Calu3 (cell line): Measurements from ENCODE around the gene HOXC6. TPM values are rescaled to one million over a fixed set of nuclear protein-coding genes. Genes with fewer than 3 reads are reported as not detected.

Experiments used
- BruUV-seq: library from RNA; stranded (reverse); fragments of 400-500 nt; replicated peaks from 2 replicates; lab custom pipeline; 2021; lab: Mats Ljungman, UMichigan
- CTCF ChIA-PET: fragments of 300-600 bp; sonication (Branson Sonifier 250); formaldehyde crosslinking; loops from one replicate; lab custom pipeline; 2022; ENCODE audit warnings: antibody characterized with exemption; lab: Charles Lee
- DNase-seq: peaks from one replicate; pipeline ENCODE4 v3.0.0; 2022
- H3K27ac Mint-ChIP-seq: one replicate; pipeline ENCODE4 v1.8.0; 2022; ENCODE audit warnings: mixed read lengths; ENCODE audit not compliant: unreplicated experiment
- H3K27me3 Mint-ChIP-seq: one replicate; pipeline ENCODE4 v1.8.0; 2022; ENCODE audit warnings: mixed read lengths; ENCODE audit not compliant: unreplicated experiment
- H3K36me3 Mint-ChIP-seq: one replicate; pipeline ENCODE4 v1.8.0; 2022; ENCODE audit warnings: mild to moderate bottlenecking, moderate library complexity, mixed read lengths; ENCODE audit not compliant: insufficient read depth, unreplicated experiment
- H3K4me1 Mint-ChIP-seq: one replicate; pipeline ENCODE4 v1.8.0; 2022; ENCODE audit warnings: mild to moderate bottlenecking, low read depth, mixed read lengths; ENCODE audit not compliant: unreplicated experiment
- H3K4me3 Mint-ChIP-seq: one replicate; pipeline ENCODE4 v1.8.0; 2022; ENCODE audit warnings: mild to moderate bottlenecking, low read depth, moderate library complexity, mixed read lengths; ENCODE audit not compliant: unreplicated experiment
- H3K9me3 Mint-ChIP-seq: one replicate; pipeline ENCODE4 v1.8.0; 2022; ENCODE audit warnings: low read depth, mixed read lengths; ENCODE audit not compliant: unreplicated experiment
- CTCF ChIP-seq: fragments of 200-600 bp; IDR thresholded peaks from one replicate; pipeline ENCODE4 v1.8.0; 2022; ENCODE audit warnings: antibody characterized with exemption; ENCODE audit not compliant: unreplicated experiment
- intact Hi-C: fragments of 100-400 bp; cut with micrococcal nuclease; formaldehyde crosslinking; loops from one replicate; pipeline ENCODE4 v1.10.0; 2022; ENCODE audit not compliant: unreplicated experiment
- total RNA-seq: library from RNA; stranded (reverse); gene quantifications from 2 replicates; pipeline ENCODE4 v1.2.3, GENCODE V29; 2022

Gene HOXC6
- total RNA-seq, 1 experiment from 2014 or later = 1.2 TPM

GRCh38 chr12:54022960-54023884 is 5.0 kb upstream of the HOXC6 start:
- peaks cover under 1% of the 10 kb centered on the region for H3K36me3 Mint-ChIP-seq
- CTCF ChIA-PET = interaction anchor here (0.6 to 1.6 kb wide), 4 partner anchors 9 to 1519 kb away, joined by 3 to 5 read pairs (median 3); partner anchors contain the start of gene HOXC5
- no peaks in the 10 kb centered on the region for H3K9me3 Mint-ChIP-seq
- H3K27me3 Mint-ChIP-seq = peaks cover 90% of the 10 kb centered on the region
- BruUV-seq = no TSS peak
- H3K4me1 Mint-ChIP-seq = no peaks in the 10 kb centered on the region
- intact Hi-C loops = no loop called here
- TF ChIP-seq CTCF = no peak
- no peak overlapping the region for H3K4me3 Mint-ChIP-seq
- no peak overlapping the region for H3K27ac Mint-ChIP-seq
- no peak for DNase-seq

- intact Hi-C loops = no loop called here
- H3K36me3 Mint-ChIP-seq = peaks cover 6% of the 10 kb centered on the region
- CTCF ChIA-PET = interaction anchor here (0.7 to 1.6 kb wide), 3 partner anchors 9 to 307 kb away, joined by 3 to 5 read pairs (median 3); partner anchors contain the start of gene HOXC5
- no peaks in the 10 kb centered on the region for H3K9me3 Mint-ChIP-seq
- H3K27me3 Mint-ChIP-seq = peaks cover 100% of the 10 kb centered on the region
- no TSS peak for BruUV-seq
- no peaks in the 10 kb centered on the region for H3K4me1 Mint-ChIP-seq
- no peak overlapping the region for H3K27ac Mint-ChIP-seq
- DNase-seq = no peak
- no peak for TF ChIP-seq CTCF
- no peak overlapping the region for H3K4me3 Mint-ChIP-seq
These were observed 4.1 kb upstream of the HOXC6 start for GRCh38 chr12:54024127-54024526.

GRCh38 chr12:54024581-54025305 is 3.5 kb upstream of the HOXC6 start:
- Mint-ChIP-seq H3K27ac (no peak overlapping the region), H3K36me3 (peaks cover 6% of the 10 kb centered on the region), H3K27me3 (peaks cover 100% of the 10 kb centered on the region), H3K4me3 (no peak overlapping the region), H3K4me1 (no peaks in the 10 kb centered on the region), H3K9me3 (no peaks in the 10 kb centered on the region)
- intact Hi-C loops = no loop called here
- no peak for TF ChIP-seq CTCF
- CTCF ChIA-PET = interaction anchor here (0.6 to 1.6 kb wide), 3 partner anchors 8 to 177 kb away, joined by 3 to 5 read pairs (median 4); partner anchors contain the start of gene HOXC5
- no peak for DNase-seq
- BruUV-seq = no TSS peak
